ENCODE data around the gene FSHR. TPM values are rescaled to one million over a fixed set of nuclear protein-coding genes. Genes with fewer than 3 reads are reported as not detected.

The FSHR gene
- total and polyA plus RNA-seq, 4 donors = not detected

- TF ChIP-seq HNF4G (IDR thresholded peaks at IDR 0.05) = no peak
- no peak for TF ChIP-seq HNF4A (conservative IDR thresholded peaks at IDR 0.05)
- no peak for TF ChIP-seq TAF1 (conservative IDR thresholded peaks at IDR 0.05)
- TF ChIP-seq, protein P1, sequence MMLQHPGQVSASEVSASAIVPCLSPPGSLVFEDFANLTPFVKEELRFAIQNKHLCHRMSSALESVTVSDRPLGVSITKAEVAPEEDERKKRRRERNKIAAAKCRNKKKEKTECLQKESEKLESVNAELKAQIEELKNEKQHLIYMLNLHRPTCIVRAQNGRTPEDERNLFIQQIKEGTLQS (IDR thresholded peaks at IDR 0.05) = no peak
- no peak for TF ChIP-seq FOXA1 (IDR thresholded peaks at IDR 0.05)
- no peak for TF ChIP-seq ZBTB33 (IDR thresholded peaks at IDR 0.05)
- no peak for TF ChIP-seq SP1 (IDR thresholded peaks at IDR 0.05)
- TF ChIP-seq GABPA (IDR thresholded peaks at IDR 0.05 in 1 of 2, conservative IDR thresholded peaks at IDR 0.05 in 1 of 2) = no peak
- no peak for TF ChIP-seq YY1 (IDR thresholded peaks at IDR 0.05)
- TF ChIP-seq REST (IDR thresholded peaks at IDR 0.05) = no peak
- TF ChIP-seq JUND (IDR thresholded peaks at IDR 0.05) = no peak
- TF ChIP-seq RXRA (IDR thresholded peaks at IDR 0.05) = no peak
- TF ChIP-seq EGR1 (IDR thresholded peaks at IDR 0.05; ENCODE audit: low read depth in 2 of 2) = no peak
- TF ChIP-seq FOXA2 (IDR thresholded peaks at IDR 0.05) = no peak
- TF ChIP-seq RAD21 (IDR thresholded peaks at IDR 0.05) = no peak
- TF ChIP-seq NR2F2 (IDR thresholded peaks at IDR 0.05) = no peak
- Histone ChIP-seq H3K36me3 (ENCODE audit: control insufficient read depth in 4 of 4, insufficient read depth in 3 of 4, low read depth in 1 of 4, low read length in 3 of 4) (no peaks in the 10 kb centered on the region), H3K9ac (ENCODE audit: low read depth in 1 of 2, low read length in 2 of 2) (no peak overlapping the region), H3K4me1 (ENCODE audit: control insufficient read depth in 4 of 4, insufficient read depth in 4 of 4, low read length in 3 of 4) (no peaks in the 10 kb centered on the region), H3K27me3 (ENCODE audit: control insufficient read depth in 4 of 4, insufficient read depth in 4 of 4, low read length in 3 of 4) (peaks cover 0 to 2% (median 0%) of the 10 kb centered on the region in 4 donors), H3K4me3 (ENCODE audit: low read depth in 1 of 3, low read length in 3 of 3) (no peak overlapping the region), H3K9me3 (ENCODE audit: control insufficient read depth in 4 of 4, low read length in 3 of 4) (peaks cover 0 to 2% (median 0%) of the 10 kb centered on the region in 4 donors), H3K27ac (ENCODE audit: low read depth in 1 of 2, low read length in 2 of 2) (no peak overlapping the region)
- WGBS = 50% methylated on average over 1 of the region's 1 CpG
- no peak for DNase-seq (ENCODE audit: low spot score)
Observed at GRCh38 chr2:49102146-49102545, 52.2 kb downstream of the FSHR start.

GRCh38 chr2:49080681-49081080 is 73.6 kb downstream of the FSHR start:
- 31% methylated on average over 2 of the region's 2 CpGs for WGBS
- Histone ChIP-seq H3K27me3 (ENCODE audit: control insufficient read depth in 4 of 4, insufficient read depth in 4 of 4, low read length in 3 of 4) (no peaks in the 10 kb centered on the region), H3K36me3 (ENCODE audit: control insufficient read depth in 4 of 4, insufficient read depth in 3 of 4, low read depth in 1 of 4, low read length in 3 of 4) (no peaks in the 10 kb centered on the region), H3K4me1 (ENCODE audit: control insufficient read depth in 4 of 4, insufficient read depth in 4 of 4, low read length in 3 of 4) (no peaks in the 10 kb centered on the region), H3K27ac (ENCODE audit: low read depth in 1 of 2, low read length in 2 of 2) (no peak overlapping the region), H3K9ac (ENCODE audit: low read depth in 1 of 2, low read length in 2 of 2) (no peak overlapping the region), H3K4me3 (ENCODE audit: low read depth in 1 of 3, low read length in 3 of 3) (no peak overlapping the region), H3K9me3 (ENCODE audit: control insufficient read depth in 4 of 4, low read length in 3 of 4) (no peaks in the 10 kb centered on the region)
- TF ChIP-seq SP1 (IDR thresholded peaks at IDR 0.05) (no peak), HNF4A (conservative IDR thresholded peaks at IDR 0.05) (no peak), EGR1 (IDR thresholded peaks at IDR 0.05; ENCODE audit: low read depth in 2 of 2) (no peak)
- no peak for DNase-seq (ENCODE audit: low spot score)
